GM23248 (cell line): ENCODE results near the gene CHRNG.

Experiments
- EZH2 ChIP-seq: fragments of 200-600 bp; sonication (generic); IDR thresholded peaks from 2 replicates; pipeline ENCODE4 v1.6.1; 2018; ENCODE audit warnings: antibody characterized with exemption, mild to moderate bottlenecking; ENCODE audit not compliant: insufficient read depth, poor library complexity, severe bottlenecking
- EZH2phosphoT487 ChIP-seq: fragments of 200-600 bp; sonication (generic); IDR thresholded peaks from 2 replicates; pipeline ENCODE4 v1.6.1; 2018; ENCODE audit warnings: antibody characterized with exemption, moderate library complexity, mild to moderate bottlenecking, low read depth; ENCODE audit not compliant: insufficient read depth

- TF ChIP-seq EZH2phosphoT487 (no peak), EZH2 (no peak)
These were observed 8.7 kb upstream of the CHRNG start for GRCh38 chr2:232530626-232531260.
